Activated T-cell treated with anti-CD3 and anti-CD28 coated beads, Interleukin-2, amount 50 U/mL, for 4 hours (primary cell): ENCODE measurements around the gene KLRF1. TPM values are rescaled to one million over a fixed set of nuclear protein-coding genes. Genes with fewer than 3 reads are reported as not detected.
A peak's percentile ranks its signal among the peaks of the same experiment; 100 is the strongest.

Experiments used
- ATAC-seq, 2 donors: fragments of 200-7000 bp; cut with Tn5 transposase; one replicate each; pipeline ENCODE4 v1.10.0; 2021
- DNase-seq: peaks from one replicate; pipeline ENCODE4 v3.0.0-alpha.2; 2020
- H3K27me3 Mint-ChIP-seq: one replicate; pipeline ENCODE4 v1.8.0; 2021; ENCODE audit warnings: low read depth, mixed read lengths
- H3K36me3 Mint-ChIP-seq: one replicate; pipeline ENCODE4 v1.8.0; 2022; ENCODE audit warnings: mixed read lengths; ENCODE audit not compliant: insufficient read depth
- H3K4me1 Mint-ChIP-seq: one replicate; pipeline ENCODE4 v1.8.0; 2021; ENCODE audit warnings: low read depth, mixed read lengths
- H3K4me3 Mint-ChIP-seq: one replicate; pipeline ENCODE4 v1.8.0; 2021; ENCODE audit warnings: mild to moderate bottlenecking, moderate library complexity, mixed read lengths
- H3K9me3 Mint-ChIP-seq: one replicate; pipeline ENCODE4 v1.8.0; 2021; ENCODE audit warnings: mixed read lengths
- total RNA-seq, 3 donors: library from RNA; stranded (reverse); gene quantifications; one replicate each; pipeline ENCODE4 v1.2.1, GENCODE V29; 2021

KLRF1 gene
- total RNA-seq, 3 donors from 2014 or later: not detected

DNA sequence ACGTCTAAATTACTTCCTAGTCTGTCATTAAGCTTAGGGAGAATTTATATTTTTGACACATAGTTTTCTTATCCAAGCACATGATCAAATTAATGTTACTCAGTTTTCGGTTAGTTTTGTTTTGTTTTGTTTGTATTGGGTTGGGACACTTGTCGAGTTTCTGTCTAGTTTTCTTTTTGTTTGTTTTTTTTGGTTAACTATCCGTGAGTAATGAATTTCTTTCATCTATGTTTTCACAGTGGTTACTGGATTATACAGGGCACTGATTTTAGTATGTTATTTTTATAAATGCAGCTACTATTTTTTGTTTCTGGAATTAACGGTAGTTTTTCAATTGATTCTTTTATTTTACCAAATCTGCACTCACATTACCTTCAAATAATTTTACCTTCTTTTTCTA, 2.7 kb downstream of the KLRF1 start:
- H3K9me3 Mint-ChIP-seq: peaks cover 7% of the 10 kb centered on the region
- peaks cover 3% of the 10 kb centered on the region for H3K27me3 Mint-ChIP-seq
- H3K4me3 Mint-ChIP-seq: peak overlapping the region; percentile 57
- no peak for DNase-seq
- no peak for ATAC-seq
- H3K36me3 Mint-ChIP-seq: no peaks in the 10 kb centered on the region
- peaks cover 4% of the 10 kb centered on the region for H3K4me1 Mint-ChIP-seq

DNA sequence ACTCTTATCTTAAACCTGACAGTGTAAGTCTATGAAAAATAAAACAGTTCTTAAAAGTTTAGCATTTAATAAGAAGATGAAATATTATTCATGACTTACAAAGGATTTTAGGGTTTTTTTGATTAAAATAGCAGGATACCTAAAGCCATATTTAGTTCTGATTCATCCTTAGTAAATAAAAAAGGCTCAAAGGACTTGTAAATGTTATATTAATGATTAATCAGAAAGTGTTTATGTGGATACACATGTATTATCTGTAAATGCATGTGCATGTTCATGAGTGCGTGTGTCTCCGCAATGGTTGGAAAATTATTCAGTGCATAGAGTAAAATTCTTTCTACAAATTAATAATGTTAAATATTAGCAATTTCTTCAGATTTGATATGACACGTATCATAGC, 4.4 kb downstream of the KLRF1 start:
- H3K4me3 Mint-ChIP-seq: no peak overlapping the region
- peaks cover under 1% of the 10 kb centered on the region for H3K9me3 Mint-ChIP-seq
- H3K4me1 Mint-ChIP-seq: no peaks in the 10 kb centered on the region
- no peaks in the 10 kb centered on the region for H3K36me3 Mint-ChIP-seq
- H3K27me3 Mint-ChIP-seq: no peaks in the 10 kb centered on the region
- DNase-seq (no peak), ATAC-seq (no peak)

DNA sequence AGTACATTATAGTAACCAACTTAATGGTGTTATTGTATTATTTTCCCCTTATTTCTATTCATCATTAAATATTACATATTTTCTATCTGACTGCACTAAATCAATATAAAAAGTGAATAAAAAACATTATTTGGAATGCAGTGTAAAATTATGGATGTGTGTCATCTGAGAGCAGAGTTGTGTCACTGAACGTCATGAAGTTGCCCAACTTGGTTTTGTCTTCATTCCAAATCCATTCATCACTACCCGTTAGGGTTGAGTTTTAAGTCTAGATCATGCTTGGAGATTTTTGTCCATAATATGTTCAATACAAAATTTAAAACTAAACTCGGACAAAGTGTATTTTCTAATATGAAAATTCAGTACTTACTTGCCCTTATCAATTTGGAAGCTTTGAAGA, 16.1 kb downstream of the KLRF1 start:
- peaks cover 17% of the 10 kb centered on the region for H3K9me3 Mint-ChIP-seq
- no peak for DNase-seq
- H3K4me1 Mint-ChIP-seq: no peaks in the 10 kb centered on the region
- H3K36me3 Mint-ChIP-seq: peaks cover 5% of the 10 kb centered on the region
- ATAC-seq: no peak
- H3K4me3 Mint-ChIP-seq: no peak overlapping the region
- no peaks in the 10 kb centered on the region for H3K27me3 Mint-ChIP-seq

DNA sequence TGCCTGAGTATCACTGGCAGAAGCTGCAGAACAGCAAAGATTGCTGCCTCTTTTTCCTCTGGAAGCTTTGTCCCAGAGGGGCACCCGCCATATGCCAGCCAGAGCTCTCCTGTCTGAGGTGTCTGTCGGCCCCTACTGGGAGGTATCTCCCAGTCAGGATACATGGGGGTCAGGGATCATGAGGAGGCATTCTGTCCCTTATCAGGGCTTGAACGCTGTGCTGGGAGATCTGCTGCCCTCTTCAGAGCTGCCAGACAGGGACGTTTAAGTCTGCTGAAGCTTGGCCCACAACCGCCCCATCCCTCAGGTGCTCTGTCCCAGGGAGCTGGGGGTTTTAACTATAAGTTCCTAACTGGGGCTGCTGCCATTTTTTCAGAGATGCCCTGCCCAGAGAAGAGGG, 21.6 kb downstream of the KLRF1 start:
- peaks cover 37% of the 10 kb centered on the region for H3K36me3 Mint-ChIP-seq

DNA sequence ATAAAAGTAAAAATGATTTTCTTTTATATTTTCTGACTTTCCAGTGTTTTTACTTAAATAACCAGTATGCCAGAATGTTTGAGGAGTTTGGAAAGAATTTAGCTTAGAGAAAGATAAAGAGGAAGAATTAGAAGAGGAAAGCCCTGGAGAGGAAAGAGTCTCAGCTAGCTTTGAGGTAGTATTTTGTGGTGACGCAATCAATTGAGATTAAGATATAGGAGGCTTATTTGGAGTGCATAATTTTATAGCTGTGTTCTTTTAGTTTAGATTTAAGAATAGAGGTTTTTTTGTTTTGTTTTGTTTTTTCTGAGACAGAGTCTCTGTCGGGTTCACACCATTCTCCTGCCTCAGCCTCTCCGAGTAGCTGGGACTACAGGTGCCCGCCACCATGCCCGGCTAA, 23.8 kb downstream of the KLRF1 start:
- H3K4me3 Mint-ChIP-seq: no peak overlapping the region
- no peak for ATAC-seq
- H3K36me3 Mint-ChIP-seq: peaks cover 56% of the 10 kb centered on the region
- H3K4me1 Mint-ChIP-seq: peaks cover 13% of the 10 kb centered on the region
- DNase-seq: no peak
- peaks cover 22% of the 10 kb centered on the region for H3K9me3 Mint-ChIP-seq
- no peaks in the 10 kb centered on the region for H3K27me3 Mint-ChIP-seq

More for the DNA sequence above, 21.6 kb downstream of the KLRF1 start:
- Mint-ChIP-seq H3K4me3 (no peak overlapping the region), H3K9me3 (peaks cover 22% of the 10 kb centered on the region), H3K27me3 (no peaks in the 10 kb centered on the region), H3K4me1 (peaks cover 11% of the 10 kb centered on the region)
- DNase-seq (no peak), ATAC-seq (no peak)

DNA sequence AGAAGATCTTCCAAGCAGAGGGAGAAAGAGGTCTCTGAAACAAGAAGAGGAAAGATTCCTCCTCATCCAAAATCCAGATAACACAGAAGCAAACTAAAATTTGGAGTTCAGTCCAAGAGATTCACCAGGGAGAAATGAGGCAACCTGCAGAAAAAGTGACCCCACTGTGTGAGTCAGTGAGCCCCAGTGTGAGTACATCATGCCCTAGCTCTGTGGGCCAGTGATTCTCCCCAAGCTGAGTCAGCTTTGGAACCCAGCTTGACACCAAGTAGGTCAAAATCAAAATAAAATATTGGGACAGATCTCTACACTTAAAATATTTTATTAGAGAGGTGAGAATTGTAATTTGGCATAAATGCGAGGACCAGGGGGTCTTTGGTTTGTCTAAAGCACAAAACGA, 24.6 kb downstream of the KLRF1 start:
- no peak for ATAC-seq

DNA sequence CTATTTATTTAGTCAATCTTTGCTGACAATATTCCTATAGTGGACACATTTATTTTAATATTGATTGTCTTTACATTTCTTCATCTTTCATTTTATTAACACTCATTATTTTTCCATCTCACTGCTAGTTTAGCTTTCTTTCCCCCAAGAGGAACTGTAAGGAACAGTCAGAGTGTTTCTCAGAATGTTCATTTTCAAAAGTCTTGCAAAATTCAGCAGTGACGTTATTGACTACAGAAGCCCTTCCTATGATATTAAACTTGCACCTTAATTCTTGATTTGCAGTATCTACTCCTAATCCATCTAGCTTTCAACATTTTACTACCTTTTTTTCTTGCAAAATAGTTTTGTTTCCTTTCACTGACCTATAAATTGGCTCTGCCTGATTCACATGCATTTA, 28.9 kb downstream of the KLRF1 start:
- peaks cover 67% of the 10 kb centered on the region for H3K36me3 Mint-ChIP-seq
- H3K27me3 Mint-ChIP-seq: no peaks in the 10 kb centered on the region
- H3K4me3 Mint-ChIP-seq: no peak overlapping the region
- peaks cover 36% of the 10 kb centered on the region for H3K4me1 Mint-ChIP-seq
- no peak for ATAC-seq
- DNase-seq: no peak
- H3K9me3 Mint-ChIP-seq: no peaks in the 10 kb centered on the region

More for the DNA sequence above, 24.6 kb downstream of the KLRF1 start:
- Mint-ChIP-seq H3K36me3 (peaks cover 61% of the 10 kb centered on the region), H3K9me3 (peaks cover 13% of the 10 kb centered on the region), H3K4me1 (peaks cover 15% of the 10 kb centered on the region), H3K27me3 (no peaks in the 10 kb centered on the region), H3K4me3 (no peak overlapping the region)
- no peak for DNase-seq

DNA sequence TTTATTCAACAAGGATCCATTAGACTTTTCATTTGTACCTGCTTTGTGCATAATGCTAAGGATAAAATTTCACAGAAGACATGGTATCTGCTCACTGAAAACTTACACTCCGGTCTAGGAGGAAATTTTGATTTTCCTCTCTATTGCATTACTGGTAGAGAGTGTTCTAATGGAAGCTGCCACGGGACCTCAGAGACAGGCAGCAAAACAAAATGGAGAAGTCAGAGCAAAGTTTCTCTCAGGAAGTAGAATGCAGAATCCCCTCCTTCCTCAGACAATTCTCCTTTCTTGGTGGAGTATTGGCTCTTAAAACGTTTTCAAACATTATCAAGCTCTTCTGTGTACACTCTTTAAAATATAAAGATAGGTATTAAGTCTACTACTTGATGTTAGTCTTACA, 29.6 kb downstream of the KLRF1 start:
- Mint-ChIP-seq H3K27me3 (no peaks in the 10 kb centered on the region), H3K4me3 (no peak overlapping the region), H3K9me3 (no peaks in the 10 kb centered on the region), H3K36me3 (peaks cover 63% of the 10 kb centered on the region), H3K4me1 (peaks cover 38% of the 10 kb centered on the region)
- ATAC-seq (no peak), DNase-seq (no peak)

DNA sequence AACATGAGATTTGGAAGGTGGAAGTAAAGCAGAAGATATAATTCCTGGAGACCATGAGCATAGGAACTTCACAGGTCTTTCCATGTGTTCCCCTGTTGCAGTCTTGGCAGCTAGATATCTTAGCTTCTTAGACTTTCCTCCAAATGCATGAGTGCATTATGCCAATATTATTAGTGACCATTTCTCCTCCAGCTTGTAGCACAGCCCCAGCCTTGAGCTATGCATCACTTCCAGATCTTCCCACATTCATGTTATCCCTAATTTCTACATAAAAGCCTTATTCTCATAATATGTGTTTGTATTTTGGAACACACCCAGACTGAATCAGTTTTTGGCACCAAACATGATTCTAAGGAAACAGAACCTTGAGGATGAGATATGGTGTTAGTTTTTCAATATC, 30.9 kb downstream of the KLRF1 start:
- Mint-ChIP-seq H3K4me3 (no peak overlapping the region), H3K36me3 (peaks cover 59% of the 10 kb centered on the region), H3K4me1 (peaks cover 42% of the 10 kb centered on the region), H3K9me3 (peaks cover 2% of the 10 kb centered on the region), H3K27me3 (no peaks in the 10 kb centered on the region)
- DNase-seq (no peak), ATAC-seq (no peak)

DNA sequence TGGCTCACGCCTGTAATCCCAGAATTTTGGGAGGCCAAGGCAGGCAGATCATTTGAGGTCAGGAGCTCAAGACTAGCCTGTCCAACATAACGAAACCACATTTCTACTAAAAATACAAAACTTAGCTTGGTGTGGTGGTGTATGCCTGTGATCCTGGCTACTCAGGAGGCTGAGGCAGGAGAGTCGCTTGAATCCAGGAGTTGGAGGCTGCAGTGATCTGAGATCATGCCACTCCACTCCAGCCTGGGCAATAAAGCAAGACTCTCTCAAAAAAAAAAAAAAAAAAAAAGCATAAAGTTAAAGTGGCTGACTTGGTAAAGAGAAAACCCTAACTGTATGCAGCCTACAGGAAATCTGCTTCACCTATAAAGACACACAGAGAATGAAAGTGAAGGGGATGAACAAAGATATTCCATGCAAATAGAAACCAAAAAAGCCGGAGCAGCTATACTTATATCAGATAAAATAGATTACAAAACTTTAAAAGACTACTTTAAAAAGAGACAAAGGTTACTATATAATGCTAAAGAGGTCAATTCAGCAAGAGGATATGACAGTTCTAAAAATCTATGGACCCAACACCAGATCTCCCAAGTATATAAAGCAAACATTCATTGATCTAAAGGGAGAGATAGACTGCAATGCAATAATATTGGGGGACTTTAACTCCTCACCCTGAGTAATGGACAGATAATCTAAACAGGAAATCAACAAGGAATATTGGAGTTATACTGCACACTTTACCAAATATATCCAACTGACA, 37.8 kb downstream of the KLRF1 start:
- Mint-ChIP-seq H3K9me3 (peaks cover 10% of the 10 kb centered on the region), H3K27me3 (no peaks in the 10 kb centered on the region), H3K4me1 (peaks cover 51% of the 10 kb centered on the region), H3K4me3 (peak overlapping the region; percentile 77), H3K36me3 (peaks cover 25% of the 10 kb centered on the region)
- ATAC-seq: peak; percentile 36 to 56
- DNase-seq: no peak

DNA sequence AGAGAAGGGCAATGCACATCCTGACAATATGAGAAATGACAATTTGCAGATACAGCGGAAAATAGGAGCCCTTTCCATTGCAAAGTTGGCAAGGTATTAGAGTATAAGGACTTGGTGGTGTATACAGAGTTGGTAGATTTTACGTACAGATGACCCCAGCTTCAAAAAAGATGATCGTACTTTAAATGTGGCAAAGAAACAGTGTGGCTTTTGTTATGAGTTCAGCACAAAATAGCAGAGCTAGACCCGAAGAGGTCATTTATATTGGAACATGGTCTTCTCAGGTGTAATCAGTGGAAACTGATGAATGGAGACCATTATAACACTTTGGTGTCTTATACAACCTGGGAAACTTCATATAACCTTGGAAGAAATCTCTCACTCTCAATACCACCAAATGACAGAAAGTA, 39.6 kb downstream of the KLRF1 start:
- Mint-ChIP-seq H3K9me3 (peaks cover 10% of the 10 kb centered on the region), H3K36me3 (peaks cover 21% of the 10 kb centered on the region), H3K4me1 (peaks cover 52% of the 10 kb centered on the region), H3K27me3 (no peaks in the 10 kb centered on the region), H3K4me3 (peak overlapping the region; percentile 85)
- no peak for ATAC-seq
- no peak for DNase-seq

DNA sequence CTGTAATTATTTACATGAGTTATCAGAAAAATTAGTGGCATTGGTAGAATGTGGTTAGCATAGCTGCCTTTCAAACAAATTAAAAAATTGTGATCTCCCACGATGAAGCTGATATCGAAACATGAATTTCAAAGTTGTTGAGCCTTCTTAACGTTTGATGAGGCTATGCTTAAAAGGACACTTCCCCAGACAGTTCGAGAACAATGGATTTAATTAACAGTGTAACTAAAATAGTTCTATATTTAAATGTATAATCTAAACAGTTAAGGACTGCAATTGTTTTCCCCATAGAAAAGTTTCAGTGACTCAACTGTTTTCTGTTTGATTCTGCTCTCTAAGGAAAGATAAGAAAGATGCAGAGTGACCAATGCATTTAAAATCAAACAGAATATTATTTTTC, 40.2 kb downstream of the KLRF1 start:
- peaks cover 10% of the 10 kb centered on the region for H3K9me3 Mint-ChIP-seq
- no peaks in the 10 kb centered on the region for H3K27me3 Mint-ChIP-seq
- H3K4me3 Mint-ChIP-seq: peak overlapping the region; percentile 85
- peaks cover 48% of the 10 kb centered on the region for H3K4me1 Mint-ChIP-seq
- no peak for ATAC-seq
- no peak for DNase-seq
- H3K36me3 Mint-ChIP-seq: peaks cover 20% of the 10 kb centered on the region

DNA sequence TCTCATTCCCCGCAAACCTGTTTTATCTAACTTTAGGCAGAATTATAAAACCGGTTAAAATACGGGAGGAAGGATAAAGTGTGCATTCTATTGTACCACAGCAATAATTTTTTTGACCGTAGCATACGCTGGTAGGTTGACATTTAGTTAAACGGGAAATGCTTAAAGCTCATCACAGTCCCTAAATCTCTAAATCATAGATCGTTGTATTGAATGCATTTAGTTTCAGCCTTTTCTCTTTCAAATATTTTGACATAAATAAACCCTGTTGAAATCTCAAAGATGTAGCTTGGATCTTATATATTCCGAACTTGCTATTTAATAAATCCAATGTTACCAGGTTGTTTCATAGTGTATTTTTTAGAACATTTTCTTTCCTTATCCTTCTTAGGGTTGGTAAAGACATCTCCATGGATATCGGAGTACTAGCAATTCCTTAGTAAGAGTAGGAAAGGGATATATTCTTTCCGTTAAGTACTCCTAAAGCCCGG, 41.1 kb downstream of the KLRF1 start:
- peaks cover 40% of the 10 kb centered on the region for H3K4me1 Mint-ChIP-seq
- no peak for ATAC-seq
- H3K4me3 Mint-ChIP-seq: peak overlapping the region; percentile 91

DNA sequence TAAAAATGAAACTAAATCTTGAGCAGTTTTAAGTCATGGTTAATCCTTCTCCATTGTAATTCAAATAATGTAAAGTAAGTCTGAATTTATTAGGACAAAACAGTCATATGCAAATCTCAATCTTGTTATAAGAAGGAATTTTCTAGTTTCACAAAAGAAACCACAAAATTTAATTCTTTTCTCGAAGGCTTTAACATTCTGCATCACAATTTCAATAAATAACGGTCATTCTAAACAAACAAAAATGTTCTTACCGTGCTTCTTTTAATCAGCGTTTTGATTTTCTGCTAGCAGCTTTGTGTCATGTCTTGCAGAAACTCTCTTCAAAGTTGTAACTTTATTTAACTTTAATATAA, 41.6 kb downstream of the KLRF1 start:
- ATAC-seq (no peak), DNase-seq (no peak)
- peaks cover under 1% of the 10 kb centered on the region for H3K9me3 Mint-ChIP-seq
- H3K4me3 Mint-ChIP-seq: peak overlapping the region; percentile 91
- peaks cover 34% of the 10 kb centered on the region for H3K4me1 Mint-ChIP-seq
- H3K27me3 Mint-ChIP-seq: no peaks in the 10 kb centered on the region
- peaks cover 6% of the 10 kb centered on the region for H3K36me3 Mint-ChIP-seq

More for the DNA sequence above, 41.1 kb downstream of the KLRF1 start:
- H3K9me3 Mint-ChIP-seq: peaks cover 6% of the 10 kb centered on the region
- no peak for DNase-seq
- no peaks in the 10 kb centered on the region for H3K27me3 Mint-ChIP-seq
- peaks cover 12% of the 10 kb centered on the region for H3K36me3 Mint-ChIP-seq
